H1 (cell line): ENCODE measurements around the gene TAF10. TPM values are rescaled to one million over a fixed set of nuclear protein-coding genes. Genes with fewer than 3 reads are reported as not detected.

Source experiments
- BRCA1 ChIP-seq: IDR thresholded peaks from 2 replicates; pipeline ENCODE4 v1.6.1; 2012; ENCODE audit warnings: low read depth, low read length, improper control_type of control experiment
- HDAC2 ChIP-seq, 2 experiments: fragments of 300-600 bp in 1 of 2; sonication (generic) in 1 of 2; IDR thresholded peaks; 2 replicates each; pipeline ENCODE4 v1.6.1; 2011 to 2012; ENCODE audit warnings: low read depth in 2 of 2, low read length in 2 of 2, mild to moderate bottlenecking in 2 of 2, moderate library complexity in 2 of 2, borderline replicate concordance in 1 of 2, inconsistent platforms in 1 of 2
- JUN ChIP-seq: IDR thresholded peaks from 2 replicates; pipeline ENCODE4 v1.6.1; 2011; ENCODE audit warnings: low read depth, mild to moderate bottlenecking, improper control_type of control experiment, low read length
- RBBP5 ChIP-seq: IDR thresholded peaks from 2 replicates; pipeline ENCODE4 v1.7.1; 2012; ENCODE audit warnings: low read depth, mild to moderate bottlenecking, inconsistent platforms, low read length, moderate library complexity, borderline replicate concordance
- RFX5 ChIP-seq: IDR thresholded peaks from 2 replicates; pipeline ENCODE4 v1.6.1; 2011; ENCODE audit warnings: low read depth, low read length, improper control_type of control experiment, borderline replicate concordance
- SP2 ChIP-seq: IDR thresholded peaks from 2 replicates; pipeline ENCODE4 v1.6.1; 2012; ENCODE audit warnings: mild to moderate bottlenecking, low read length, inconsistent platforms
- polyA plus RNA-seq, 7 experiments: library from polyadenylated mRNA; depleted of rRNA in 3 of 7; stranded (reverse) in 5 of 7; unstranded in 2 of 7; fragments of >200 nt in 5 of 7; fragments of 200-250 nt in 2 of 7; gene quantifications; 1 replicate in 5 of 7; 2 replicates in 1 of 7; 4 replicates in 1 of 7; pipeline versions ENCODE4 v1.2.1 to v1.2.3, GENCODE V29; 2011 to 2013; ENCODE audit warnings: missing spikeins in 2 of 7, mixed read lengths in 2 of 7
- total RNA-seq: library from RNA; stranded (reverse); fragmentation: NEBNext Ultra II Directional; extraction: Animal tissue kit (Norgen Biotek cat#: 25700); gene quantifications from 2 replicates; pipeline ENCODE4 v1.2.1, GENCODE V29; 2021

The TAF10 gene
- total and polyA plus RNA-seq, 2 of the 8 experiments (the other 6 are each of a cell fraction or from before 2014, with no cell fraction given), result 128 to 213 TPM

DNA sequence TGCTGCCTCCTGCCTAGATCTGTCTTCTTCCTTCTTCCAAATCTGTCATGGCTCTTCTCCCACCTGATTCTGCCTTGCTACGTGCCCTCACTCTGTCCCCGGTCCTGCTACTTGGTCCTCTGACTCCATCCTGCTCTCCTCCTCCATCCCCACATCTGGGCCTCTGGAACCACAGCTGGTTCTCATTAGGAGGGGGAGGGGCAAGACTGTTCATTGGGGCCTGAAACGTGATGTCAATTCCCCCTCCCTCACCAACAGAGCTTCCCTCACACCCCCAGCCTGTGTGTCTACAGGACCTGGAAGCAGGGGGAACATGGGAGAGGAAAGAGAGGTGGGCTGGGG is 34.5 kb upstream of the TAF10 start (continued):
- no peak for TF ChIP-seq HDAC2 (IDR thresholded peaks at IDR 0.05; ENCODE audit: borderline replicate concordance in 1 of 2, low read depth in 2 of 2, low read length in 2 of 2)
- no peak for TF ChIP-seq BRCA1
- TF ChIP-seq RBBP5, result no peak
- TF ChIP-seq JUN, result no peak
- no peak for TF ChIP-seq RFX5
- TF ChIP-seq SP2, result no peak
